ENCODE data around the gene BANF2. TPM values are rescaled to one million over a fixed set of nuclear protein-coding genes. Genes with fewer than 3 reads are reported as not detected.

The BANF2 gene
- total and polyA plus RNA-seq, 2 of the 4 experiments (the other 2 are of a cell fraction) = not detected

DNA sequence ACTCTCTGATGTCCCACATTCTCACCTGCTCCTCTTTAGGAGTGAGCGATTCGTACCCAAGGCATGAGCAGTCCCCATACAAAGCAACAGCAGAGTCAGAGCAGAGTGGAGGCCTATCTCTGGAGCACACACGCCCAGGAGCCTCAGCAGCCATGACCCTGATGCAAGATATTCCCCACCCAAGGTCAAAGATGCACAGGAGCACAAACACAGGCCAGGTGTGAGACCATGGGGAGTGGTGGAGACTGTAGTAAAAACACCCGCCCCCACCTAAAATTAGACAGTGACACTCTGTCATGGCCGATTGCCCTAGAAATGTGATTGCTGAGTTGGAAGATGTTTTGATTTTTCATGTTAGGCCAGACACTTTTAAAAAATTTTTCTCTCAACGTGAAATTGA, 39.1 kb upstream of the BANF2 start:
- Histone ChIP-seq H2BK5ac (ENCODE audit: low read depth, low read length, poor library complexity, severe bottlenecking) (no peak overlapping the region), H3K9me1 (ENCODE audit: insufficient read depth, low read length) (peaks cover 31% of the 10 kb centered on the region), H3K4me2 (ENCODE audit: low read depth, low read length) (no peak overlapping the region), H2BK120ac (ENCODE audit: low read depth, low read length) (no peak overlapping the region), H2BK20ac (ENCODE audit: low read depth, low read length) (no peak overlapping the region), H3K9me3 (ENCODE audit: control insufficient read depth, insufficient read depth, low read length) (peaks cover 7% of the 10 kb centered on the region; the same call in 1 of the 2 replicates), H4K8ac (ENCODE audit: low read depth in 2 of 2, low read length in 2 of 2) (no peak overlapping the region), H3K79me1 (ENCODE audit: low read depth in 1 of 2, low read length in 2 of 2) (peaks cover 22 to 81% of the 10 kb centered on the region in 2 experiments), H4K20me1 (ENCODE audit: insufficient read depth, low read length) (peaks cover 94% of the 10 kb centered on the region), H3K4me1 (ENCODE audit: control insufficient read depth, insufficient read depth, low read length) (peaks cover 35% of the 10 kb centered on the region), H4K5ac (ENCODE audit: low read depth, low read length) (no peak overlapping the region), H2AFZ (replicated peaks; ENCODE audit: low read length, poor library complexity) (no peak overlapping the region), H3K4ac (ENCODE audit: low read depth, low read length) (no peak overlapping the region), H2AK9ac (replicated peaks; ENCODE audit: low read depth, low read length, poor library complexity) (no peak overlapping the region), H3K18ac (ENCODE audit: low read depth, low read length) (no peak overlapping the region), H3K27ac (ENCODE audit: insufficient read depth, low read length) (no peak overlapping the region; the same call in 1 of the 2 replicates), H3K9ac (ENCODE audit: low read depth, low read length) (no peak overlapping the region), H3K23ac (ENCODE audit: low read depth, low read length) (no peak overlapping the region), H2AK5ac (ENCODE audit: low read depth, low read length) (no peak overlapping the region), H3K56ac (ENCODE audit: extremely low read depth, insufficient read depth, low read length) (no peak overlapping the region), H4K91ac (ENCODE audit: insufficient read depth, low read depth, low read length) (no peak overlapping the region), H3K14ac (replicated peaks; ENCODE audit: low read depth, low read length) (no peak overlapping the region), H3K36me3 (ENCODE audit: control insufficient read depth, insufficient read depth, low read length) (peaks cover 39% of the 10 kb centered on the region), H3K4me3 (ENCODE audit: insufficient read depth, low read depth, low read length) (no peak overlapping the region), H2BK15ac (ENCODE audit: low read depth, low read length) (no peak overlapping the region), H3K27me3 (ENCODE audit: control insufficient read depth, insufficient read depth, low read length) (no peaks in the 10 kb centered on the region)
- CTCF ChIA-PET = no interaction called here
- no peak for ATAC-seq (ENCODE audit: low read depth)
- no peak for TF ChIP-seq CEBPB (IDR thresholded peaks at IDR 0.05; ENCODE audit: low read depth, low read length)
- no peak for TF ChIP-seq CHD1 (IDR thresholded peaks at IDR 0.05; ENCODE audit: low read depth, low read length)
- TF ChIP-seq RFX5 (IDR thresholded peaks at IDR 0.05; ENCODE audit: low read depth, low read length) = no peak
- TF ChIP-seq, protein P1, sequence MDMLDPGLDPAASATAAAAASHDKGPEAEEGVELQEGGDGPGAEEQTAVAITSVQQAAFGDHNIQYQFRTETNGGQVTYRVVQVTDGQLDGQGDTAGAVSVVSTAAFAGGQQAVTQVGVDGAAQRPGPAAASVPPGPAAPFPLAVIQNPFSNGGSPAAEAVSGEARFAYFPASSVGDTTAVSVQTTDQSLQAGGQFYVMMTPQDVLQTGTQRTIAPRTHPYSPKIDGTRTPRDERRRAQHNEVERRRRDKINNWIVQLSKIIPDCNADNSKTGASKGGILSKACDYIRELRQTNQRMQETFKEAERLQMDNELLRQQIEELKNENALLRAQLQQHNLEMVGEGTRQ (IDR thresholded peaks at IDR 0.05; ENCODE audit: low read depth, low read length) = no peak
- no peak for TF ChIP-seq MAZ (IDR thresholded peaks at IDR 0.05; ENCODE audit: borderline replicate concordance, low read depth, low read length)
- TF ChIP-seq CTCF (conservative IDR thresholded peaks at IDR 0.05; ENCODE audit: low read depth, low read length) = no peak
- no peak for TF ChIP-seq RCOR1 (IDR thresholded peaks at IDR 0.05; ENCODE audit: insufficient replicate concordance, low read length)
- TF ChIP-seq SMC3 (IDR thresholded peaks at IDR 0.05; ENCODE audit: low read depth, low read length) = no peak
- no peak for TF ChIP-seq MAFK (IDR thresholded peaks at IDR 0.05; ENCODE audit: low read depth, low read length)
- dilution Hi-C loops (cut with HindIII; ENCODE audit: low sequenced_read_pairs, unreplicated experiment) = no loop called here
- intact Hi-C loops (cut with micrococcal nuclease) = no loop called here
- in situ Hi-C loops (cut with MboI; ENCODE audit: low sequenced_read_pairs) = no loop called here
- BruUV-seq (replicated peaks) = no TSS peak
- POLR2A ChIA-PET (ENCODE audit: unreplicated experiment) = no interaction called here
- no CpG with 5 or more reads among the region's 6 CpGs for WGBS, 2 experiments (ENCODE audit: extremely low coverage in 2 of 2, insufficient read length in 1 of 2)
- no peak for DNase-seq

Data from IMR-90 (cell line).